WTC11 (cell line): ENCODE data around the gene NRROS.

ENCODE experiments used
- FOXJ3 ChIP-seq: sonication (generic); formaldehyde crosslinking; IDR thresholded peaks from 2 replicates; pipeline ENCODE4 v1.9.0; 2021; ENCODE audit warnings: missing genetic modification reagents, mild to moderate bottlenecking, borderline replicate concordance
- GTF2I ChIP-seq: fragments of 250-450 bp; sonication (Bioruptor Pico); conservative IDR thresholded peaks from 2 replicates; pipeline ENCODE4 v1.4.0; 2021; ENCODE audit warnings: mild to moderate bottlenecking
- TF ChIP-seq, protein P1 (sequence below): fragments of 200-600 bp; IDR thresholded peaks from 2 replicates; pipeline ENCODE4 v1.8.0; 2022; ENCODE audit warnings: antibody characterized with exemption
- TF ChIP-seq, protein P2 (sequence below): sonication (generic); formaldehyde crosslinking; conservative IDR thresholded peaks from 2 replicates; pipeline ENCODE4 v1.8.1; 2022; ENCODE audit warnings: mild to moderate bottlenecking, missing genetic modification reagents
- TF ChIP-seq, protein P3 (sequence below): sonication (generic); formaldehyde crosslinking; IDR thresholded peaks from 2 replicates; pipeline ENCODE4 v1.8.0; 2022; ENCODE audit warnings: mild to moderate bottlenecking, missing genetic modification reagents
- TF ChIP-seq, protein P4 (sequence below): sonication (generic); formaldehyde crosslinking; IDR thresholded peaks from 2 replicates; pipeline ENCODE4 v1.8.1; 2022; ENCODE audit warnings: mild to moderate bottlenecking, missing genetic modification reagents, moderate library complexity, borderline replicate concordance

DNA sequence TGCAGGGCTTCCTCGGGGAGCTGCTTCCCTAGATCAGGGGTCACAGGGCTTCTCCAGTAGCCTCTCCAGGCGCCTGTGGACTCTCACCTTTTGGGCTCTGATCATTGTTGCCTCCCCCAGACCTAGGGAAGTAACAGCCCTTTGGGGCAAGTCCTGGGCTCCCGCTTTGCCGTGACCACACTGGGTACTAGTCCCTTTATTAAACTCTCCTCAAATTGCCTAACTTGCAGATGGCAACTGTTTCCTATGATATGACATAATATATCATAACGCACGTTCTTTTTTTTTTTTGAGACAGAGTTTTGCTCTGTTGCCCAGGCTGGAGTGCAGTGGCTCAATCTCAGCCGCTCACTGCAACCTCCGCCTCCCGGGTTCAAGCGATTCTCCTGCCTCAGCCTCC, 17.9 kb upstream of the NRROS start:
- TF ChIP-seq, protein P1, sequence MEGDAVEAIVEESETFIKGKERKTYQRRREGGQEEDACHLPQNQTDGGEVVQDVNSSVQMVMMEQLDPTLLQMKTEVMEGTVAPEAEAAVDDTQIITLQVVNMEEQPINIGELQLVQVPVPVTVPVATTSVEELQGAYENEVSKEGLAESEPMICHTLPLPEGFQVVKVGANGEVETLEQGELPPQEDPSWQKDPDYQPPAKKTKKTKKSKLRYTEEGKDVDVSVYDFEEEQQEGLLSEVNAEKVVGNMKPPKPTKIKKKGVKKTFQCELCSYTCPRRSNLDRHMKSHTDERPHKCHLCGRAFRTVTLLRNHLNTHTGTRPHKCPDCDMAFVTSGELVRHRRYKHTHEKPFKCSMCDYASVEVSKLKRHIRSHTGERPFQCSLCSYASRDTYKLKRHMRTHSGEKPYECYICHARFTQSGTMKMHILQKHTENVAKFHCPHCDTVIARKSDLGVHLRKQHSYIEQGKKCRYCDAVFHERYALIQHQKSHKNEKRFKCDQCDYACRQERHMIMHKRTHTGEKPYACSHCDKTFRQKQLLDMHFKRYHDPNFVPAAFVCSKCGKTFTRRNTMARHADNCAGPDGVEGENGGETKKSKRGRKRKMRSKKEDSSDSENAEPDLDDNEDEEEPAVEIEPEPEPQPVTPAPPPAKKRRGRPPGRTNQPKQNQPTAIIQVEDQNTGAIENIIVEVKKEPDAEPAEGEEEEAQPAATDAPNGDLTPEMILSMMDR, result no peak
- TF ChIP-seq, protein P2, sequence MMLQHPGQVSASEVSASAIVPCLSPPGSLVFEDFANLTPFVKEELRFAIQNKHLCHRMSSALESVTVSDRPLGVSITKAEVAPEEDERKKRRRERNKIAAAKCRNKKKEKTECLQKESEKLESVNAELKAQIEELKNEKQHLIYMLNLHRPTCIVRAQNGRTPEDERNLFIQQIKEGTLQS (CRISPR knock-in tag), result no peak
- TF ChIP-seq, protein P3, sequence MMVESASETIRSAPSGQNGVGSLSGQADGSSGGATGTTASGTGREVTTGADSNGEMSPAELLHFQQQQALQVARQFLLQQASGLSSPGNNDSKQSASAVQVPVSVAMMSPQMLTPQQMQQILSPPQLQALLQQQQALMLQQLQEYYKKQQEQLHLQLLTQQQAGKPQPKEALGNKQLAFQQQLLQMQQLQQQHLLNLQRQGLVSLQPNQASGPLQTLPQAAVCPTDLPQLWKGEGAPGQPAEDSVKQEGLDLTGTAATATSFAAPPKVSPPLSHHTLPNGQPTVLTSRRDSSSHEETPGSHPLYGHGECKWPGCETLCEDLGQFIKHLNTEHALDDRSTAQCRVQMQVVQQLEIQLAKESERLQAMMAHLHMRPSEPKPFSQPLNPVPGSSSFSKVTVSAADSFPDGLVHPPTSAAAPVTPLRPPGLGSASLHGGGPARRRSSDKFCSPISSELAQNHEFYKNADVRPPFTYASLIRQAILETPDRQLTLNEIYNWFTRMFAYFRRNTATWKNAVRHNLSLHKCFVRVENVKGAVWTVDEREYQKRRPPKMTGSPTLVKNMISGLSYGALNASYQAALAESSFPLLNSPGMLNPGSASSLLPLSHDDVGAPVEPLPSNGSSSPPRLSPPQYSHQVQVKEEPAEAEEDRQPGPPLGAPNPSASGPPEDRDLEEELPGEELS (CRISPR knock-in tag), result no peak
- TF ChIP-seq GTF2I (no peak), FOXJ3 (CRISPR knock-in tag) (no peak)
- TF ChIP-seq, protein P4, sequence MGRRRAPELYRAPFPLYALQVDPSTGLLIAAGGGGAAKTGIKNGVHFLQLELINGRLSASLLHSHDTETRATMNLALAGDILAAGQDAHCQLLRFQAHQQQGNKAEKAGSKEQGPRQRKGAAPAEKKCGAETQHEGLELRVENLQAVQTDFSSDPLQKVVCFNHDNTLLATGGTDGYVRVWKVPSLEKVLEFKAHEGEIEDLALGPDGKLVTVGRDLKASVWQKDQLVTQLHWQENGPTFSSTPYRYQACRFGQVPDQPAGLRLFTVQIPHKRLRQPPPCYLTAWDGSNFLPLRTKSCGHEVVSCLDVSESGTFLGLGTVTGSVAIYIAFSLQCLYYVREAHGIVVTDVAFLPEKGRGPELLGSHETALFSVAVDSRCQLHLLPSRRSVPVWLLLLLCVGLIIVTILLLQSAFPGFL (CRISPR knock-in tag), result no peak
